ENCODE results near the gene PRLHR.

GRCh38 chr10:118607768-118608354 is 12.4 kb upstream of the PRLHR start:
- TF ChIP-seq CTCF (conservative IDR thresholded peaks at IDR 0.05; ENCODE audit: low read depth, low read length) = no peak
- TF ChIP-seq EZH2 (IDR thresholded peaks at IDR 0.05; ENCODE audit: borderline replicate concordance, low read depth, low read length, poor library complexity, severe bottlenecking) = no peak

Measured in A673 (cell line).